ENCODE results near the gene RTN4RL2. TPM values are rescaled to one million over a fixed set of nuclear protein-coding genes. Genes with fewer than 3 reads are reported as not detected.

RTN4RL2 gene
- total and polyA plus RNA-seq, 10 of the 15 experiments (the other 5 are each of a cell fraction or from before 2014, with no cell fraction given) = 0.14 to 1.1 (median 0.52) TPM; not detected in 4

DNA sequence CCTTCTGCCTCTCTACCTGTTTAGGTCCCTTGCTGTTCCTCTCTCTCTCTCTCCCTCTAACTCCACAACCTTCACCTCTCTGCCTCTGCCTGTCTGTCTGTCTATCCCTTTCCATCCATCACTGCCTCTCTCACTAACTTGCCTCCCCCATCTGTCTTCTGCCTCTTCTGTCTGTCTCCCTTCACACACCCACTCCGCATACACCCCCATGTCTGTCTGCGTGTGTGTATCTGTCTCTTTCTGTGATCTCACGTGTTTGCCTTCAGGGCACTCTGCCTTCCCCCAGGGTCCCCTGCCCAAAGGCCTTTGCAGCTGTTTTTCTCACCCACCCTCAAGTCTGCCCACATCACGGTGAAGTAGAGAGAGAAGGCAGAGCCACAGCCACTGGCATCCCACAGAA lies 7.9 kb downstream of the RTN4RL2 start:
- no peak for ATAC-seq
- ChIA-PET RAD21 (ENCODE audit: unreplicated experiment) (no interaction called here), CTCF (interaction anchor here (7.2 kb wide), 1 partner anchor 11 kb away, joined by 101 read pairs; no protein-coding TSS in a partner anchor), POLR2A (no interaction called here), SMC1A (ENCODE audit: uncharacterized antibody, unreplicated experiment) (no interaction called here)
- Histone ChIP-seq H2AFZ (ENCODE audit: control insufficient read depth, low read depth, low read length) (no peak overlapping the region), H3K9ac (ENCODE audit: control insufficient read depth, insufficient read depth, low read length) (no peak overlapping the region), H3K9me3 (replicated peaks; ENCODE audit: control insufficient read depth, insufficient read depth, low read length) (no peaks in the 10 kb centered on the region), H3K27me3 (replicated peaks in 1 of 2; ENCODE audit: control insufficient read depth in 2 of 2, insufficient read depth in 2 of 2, low read length in 1 of 2) (no peaks in the 10 kb centered on the region), H3K27ac (ENCODE audit: control insufficient read depth, insufficient read depth) (no peak overlapping the region), H3K4me1 (ENCODE audit: control insufficient read depth, insufficient read depth, low read length) (no peaks in the 10 kb centered on the region), H3K4me2 (ENCODE audit: control insufficient read depth, insufficient read depth) (no peak overlapping the region), H3K36me3 (ENCODE audit: control insufficient read depth in 2 of 2, insufficient read depth in 2 of 2, low read length in 1 of 2) (no peaks in the 10 kb centered on the region), H4K20me1 (ENCODE audit: control insufficient read depth, insufficient read depth) (no peaks in the 10 kb centered on the region), H3K79me2 (ENCODE audit: control insufficient read depth, insufficient read depth, low read length) (no peaks in the 10 kb centered on the region), H3K4me3 (no peak overlapping the region)
- 37% methylated on average over 4 of the region's 4 CpGs for WGBS (ENCODE audit: insufficient coverage, insufficient replicate concordance, low lambda C conversion rate, missing lambda C conversion rate)
- no TSS peak for BruUV-seq (replicated peaks)
- in situ Hi-C loops (cut with MboI) = no loop called here
- intact Hi-C loops (cut with micrococcal nuclease; ENCODE audit: unreplicated experiment) = no loop called here
- no peak for DNase-seq (ENCODE audit: low read depth, low spot score)
- no peak for FAIRE-seq
- TF ChIP-seq SMAD1 (IDR thresholded peaks at IDR 0.05; ENCODE audit: low read depth, partially characterized antibody) (no peak), YBX1 (IDR thresholded peaks at IDR 0.05) (no peak), RELA (IDR thresholded peaks at IDR 0.05; ENCODE audit: borderline replicate concordance, partially characterized antibody) (no peak), BRCA1 (IDR thresholded peaks at IDR 0.05; ENCODE audit: low read depth, low read length) (no peak), ZNF217 (IDR thresholded peaks at IDR 0.05) (no peak), FOS (IDR thresholded peaks at IDR 0.05; ENCODE audit: borderline replicate concordance, extremely low read depth, insufficient read length) (no peak), KAT2A (conservative IDR thresholded peaks at IDR 0.05; ENCODE audit: control insufficient read depth, low read depth, low read length) (no peak), NR2F1 (conservative IDR thresholded peaks at IDR 0.05) (no peak), RAD51 (IDR thresholded peaks at IDR 0.05) (no peak), IKZF2 (IDR thresholded peaks at IDR 0.05) (no peak), FOXK2 (IDR thresholded peaks at IDR 0.05) (no peak), KDM1A (IDR thresholded peaks at IDR 0.05; ENCODE audit: borderline replicate concordance) (no peak), SP1 (IDR thresholded peaks at IDR 0.05; ENCODE audit: low read depth, low read length) (no peak), MYC (IDR thresholded peaks at IDR 0.05; ENCODE audit: insufficient read depth, insufficient read length, insufficient replicate concordance, low read length, severe bottlenecking) (no peak), ETV6 (conservative IDR thresholded peaks at IDR 0.05 in 1 of 2, IDR thresholded peaks at IDR 0.05 in 1 of 2; ENCODE audit: borderline replicate concordance in 1 of 2, low read depth in 1 of 2) (no peak)
- TF ChIP-seq, protein P1, sequence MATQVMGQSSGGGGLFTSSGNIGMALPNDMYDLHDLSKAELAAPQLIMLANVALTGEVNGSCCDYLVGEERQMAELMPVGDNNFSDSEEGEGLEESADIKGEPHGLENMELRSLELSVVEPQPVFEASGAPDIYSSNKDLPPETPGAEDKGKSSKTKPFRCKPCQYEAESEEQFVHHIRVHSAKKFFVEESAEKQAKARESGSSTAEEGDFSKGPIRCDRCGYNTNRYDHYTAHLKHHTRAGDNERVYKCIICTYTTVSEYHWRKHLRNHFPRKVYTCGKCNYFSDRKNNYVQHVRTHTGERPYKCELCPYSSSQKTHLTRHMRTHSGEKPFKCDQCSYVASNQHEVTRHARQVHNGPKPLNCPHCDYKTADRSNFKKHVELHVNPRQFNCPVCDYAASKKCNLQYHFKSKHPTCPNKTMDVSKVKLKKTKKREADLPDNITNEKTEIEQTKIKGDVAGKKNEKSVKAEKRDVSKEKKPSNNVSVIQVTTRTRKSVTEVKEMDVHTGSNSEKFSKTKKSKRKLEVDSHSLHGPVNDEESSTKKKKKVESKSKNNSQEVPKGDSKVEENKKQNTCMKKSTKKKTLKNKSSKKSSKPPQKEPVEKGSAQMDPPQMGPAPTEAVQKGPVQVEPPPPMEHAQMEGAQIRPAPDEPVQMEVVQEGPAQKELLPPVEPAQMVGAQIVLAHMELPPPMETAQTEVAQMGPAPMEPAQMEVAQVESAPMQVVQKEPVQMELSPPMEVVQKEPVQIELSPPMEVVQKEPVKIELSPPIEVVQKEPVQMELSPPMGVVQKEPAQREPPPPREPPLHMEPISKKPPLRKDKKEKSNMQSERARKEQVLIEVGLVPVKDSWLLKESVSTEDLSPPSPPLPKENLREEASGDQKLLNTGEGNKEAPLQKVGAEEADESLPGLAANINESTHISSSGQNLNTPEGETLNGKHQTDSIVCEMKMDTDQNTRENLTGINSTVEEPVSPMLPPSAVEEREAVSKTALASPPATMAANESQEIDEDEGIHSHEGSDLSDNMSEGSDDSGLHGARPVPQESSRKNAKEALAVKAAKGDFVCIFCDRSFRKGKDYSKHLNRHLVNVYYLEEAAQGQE (IDR thresholded peaks at IDR 0.05; ENCODE audit: low read depth, low read length) = no peak
- TF ChIP-seq, protein P2, sequence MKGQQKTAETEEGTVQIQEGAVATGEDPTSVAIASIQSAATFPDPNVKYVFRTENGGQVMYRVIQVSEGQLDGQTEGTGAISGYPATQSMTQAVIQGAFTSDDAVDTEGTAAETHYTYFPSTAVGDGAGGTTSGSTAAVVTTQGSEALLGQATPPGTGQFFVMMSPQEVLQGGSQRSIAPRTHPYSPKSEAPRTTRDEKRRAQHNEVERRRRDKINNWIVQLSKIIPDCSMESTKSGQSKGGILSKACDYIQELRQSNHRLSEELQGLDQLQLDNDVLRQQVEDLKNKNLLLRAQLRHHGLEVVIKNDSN (IDR thresholded peaks at IDR 0.05; ENCODE audit: borderline replicate concordance, extremely low read length, insufficient read depth, low read depth, low read length) = no peak
- TF ChIP-seq, protein P3, sequence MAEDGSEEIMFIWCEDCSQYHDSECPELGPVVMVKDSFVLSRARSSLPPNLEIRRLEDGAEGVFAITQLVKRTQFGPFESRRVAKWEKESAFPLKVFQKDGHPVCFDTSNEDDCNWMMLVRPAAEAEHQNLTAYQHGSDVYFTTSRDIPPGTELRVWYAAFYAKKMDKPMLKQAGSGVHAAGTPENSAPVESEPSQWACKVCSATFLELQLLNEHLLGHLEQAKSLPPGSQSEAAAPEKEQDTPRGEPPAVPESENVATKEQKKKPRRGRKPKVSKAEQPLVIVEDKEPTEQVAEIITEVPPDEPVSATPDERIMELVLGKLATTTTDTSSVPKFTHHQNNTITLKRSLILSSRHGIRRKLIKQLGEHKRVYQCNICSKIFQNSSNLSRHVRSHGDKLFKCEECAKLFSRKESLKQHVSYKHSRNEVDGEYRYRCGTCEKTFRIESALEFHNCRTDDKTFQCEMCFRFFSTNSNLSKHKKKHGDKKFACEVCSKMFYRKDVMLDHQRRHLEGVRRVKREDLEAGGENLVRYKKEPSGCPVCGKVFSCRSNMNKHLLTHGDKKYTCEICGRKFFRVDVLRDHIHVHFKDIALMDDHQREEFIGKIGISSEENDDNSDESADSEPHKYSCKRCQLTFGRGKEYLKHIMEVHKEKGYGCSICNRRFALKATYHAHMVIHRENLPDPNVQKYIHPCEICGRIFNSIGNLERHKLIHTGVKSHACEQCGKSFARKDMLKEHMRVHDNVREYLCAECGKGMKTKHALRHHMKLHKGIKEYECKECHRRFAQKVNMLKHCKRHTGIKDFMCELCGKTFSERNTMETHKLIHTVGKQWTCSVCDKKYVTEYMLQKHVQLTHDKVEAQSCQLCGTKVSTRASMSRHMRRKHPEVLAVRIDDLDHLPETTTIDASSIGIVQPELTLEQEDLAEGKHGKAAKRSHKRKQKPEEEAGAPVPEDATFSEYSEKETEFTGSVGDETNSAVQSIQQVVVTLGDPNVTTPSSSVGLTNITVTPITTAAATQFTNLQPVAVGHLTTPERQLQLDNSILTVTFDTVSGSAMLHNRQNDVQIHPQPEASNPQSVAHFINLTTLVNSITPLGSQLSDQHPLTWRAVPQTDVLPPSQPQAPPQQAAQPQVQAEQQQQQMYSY (CRISPR knock-in tag; IDR thresholded peaks at IDR 0.05) = no peak

Measured in GM12878 (cell line).